Suppressor macrophage treated with lipopolysaccharide for 1 hour (primary cell): ENCODE measurements around the gene PTPRN2.
"Not testable (repeated sequence)": the region's sequence is repeated elsewhere in the genome, so short reads cannot be mapped to it uniquely, and the experiment has no call there.

Source experiments
- DNase-seq, 3 donors: peaks; one replicate each; pipeline ENCODE4 v3.0.0-alpha.2; 2020 to 2022

The PTPRN2 gene

DNA sequence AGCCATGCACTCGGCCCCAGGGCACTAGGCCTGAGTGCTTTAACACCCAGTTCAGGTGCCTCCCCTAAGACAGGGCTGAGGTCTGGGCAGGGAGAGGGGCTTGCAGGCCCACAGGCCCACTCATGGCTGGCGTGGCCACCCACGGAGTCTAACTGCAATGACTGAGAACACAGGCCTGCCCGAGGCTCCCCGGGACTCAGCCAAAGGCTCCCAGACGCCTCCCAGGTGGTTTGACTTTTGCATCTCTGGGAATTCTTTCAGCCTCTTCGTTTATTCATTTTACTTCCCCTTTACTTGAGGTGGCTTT is 37.3 kb downstream of the PTPRN2 start:
- DNase-seq = no peak

DNA sequence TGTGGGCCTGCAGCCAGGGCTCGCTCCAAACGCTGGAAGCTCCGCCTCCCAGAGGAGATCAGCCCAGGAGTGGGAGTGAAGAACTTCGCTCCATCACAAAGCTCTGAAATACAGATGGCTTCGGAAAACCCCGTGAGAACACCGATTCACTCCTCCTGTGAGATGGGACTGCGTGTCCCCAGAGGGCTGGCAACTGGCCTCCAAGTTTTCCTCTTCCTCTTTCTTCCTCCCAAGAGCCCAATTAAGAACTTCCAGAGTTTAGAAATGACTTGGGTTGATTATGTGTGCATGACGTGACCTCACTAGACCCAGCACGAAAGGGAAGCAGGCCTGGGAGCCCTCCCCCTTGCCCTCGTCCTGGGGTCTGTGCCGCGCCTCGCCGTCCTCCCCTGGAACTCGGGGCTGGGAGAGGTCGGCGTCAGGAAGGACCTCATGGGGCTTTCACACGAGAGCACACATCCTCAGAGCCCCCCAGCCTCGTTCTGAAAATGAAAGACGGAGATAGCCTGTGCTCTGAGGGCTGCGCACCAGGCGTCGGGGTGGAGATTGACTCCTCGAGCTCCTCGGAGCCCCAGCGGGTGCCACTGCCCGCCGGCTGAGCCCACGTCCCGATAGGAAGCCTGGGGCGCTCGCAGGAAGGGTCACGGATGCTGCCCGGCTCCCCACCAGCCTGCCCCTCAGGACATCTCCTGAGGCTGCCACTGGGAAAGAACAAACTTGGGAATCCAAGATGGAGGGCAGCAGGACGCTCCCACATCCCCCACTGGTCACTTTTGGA is 37.8 kb downstream of the PTPRN2 start:
- DNase-seq = peak; percentile 57 to 76 (median 69)

DNA sequence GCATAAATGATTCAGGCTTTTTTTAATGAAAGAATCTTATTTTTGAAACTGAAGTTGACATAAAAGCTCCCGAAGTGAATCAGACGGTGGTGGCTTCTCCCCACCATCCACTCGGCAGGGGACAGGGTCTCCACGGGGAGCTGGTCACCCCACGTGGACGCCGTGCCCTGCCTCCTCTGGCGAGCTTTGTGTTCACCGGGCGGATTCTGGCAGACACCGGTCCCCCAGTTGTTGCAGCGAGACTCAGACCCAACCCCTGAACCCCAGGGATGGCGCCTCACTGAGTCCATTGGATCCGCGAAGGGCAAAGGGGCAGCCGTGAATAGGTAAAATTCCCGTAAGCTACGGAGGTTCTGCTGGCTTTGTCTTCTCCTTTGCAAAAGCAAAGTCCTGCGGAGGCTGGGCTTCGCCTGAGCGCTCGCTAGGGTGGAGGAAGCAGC is 38.4 kb downstream of the PTPRN2 start:
- DNase-seq = no peak

DNA sequence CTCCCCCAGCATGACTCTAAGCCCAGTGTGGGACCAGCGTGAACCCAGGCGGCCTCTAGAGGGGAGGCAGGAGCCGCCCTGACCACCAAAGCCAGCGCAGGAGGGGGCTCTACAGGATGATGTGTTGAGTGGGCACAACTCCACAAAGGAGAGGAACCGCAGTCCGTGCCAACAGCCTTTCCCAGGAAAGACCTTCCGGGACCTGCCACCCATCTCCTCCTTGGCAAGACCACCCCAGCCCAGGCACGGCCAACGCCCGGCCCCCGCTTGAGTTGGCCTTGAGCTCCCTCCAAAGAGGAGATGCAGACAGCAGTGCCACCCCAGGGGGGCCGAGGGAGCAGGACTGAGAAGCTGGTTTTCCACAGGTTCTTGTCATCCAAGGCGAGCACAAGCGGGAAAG is 38.9 kb downstream of the PTPRN2 start:
- no peak for DNase-seq

DNA sequence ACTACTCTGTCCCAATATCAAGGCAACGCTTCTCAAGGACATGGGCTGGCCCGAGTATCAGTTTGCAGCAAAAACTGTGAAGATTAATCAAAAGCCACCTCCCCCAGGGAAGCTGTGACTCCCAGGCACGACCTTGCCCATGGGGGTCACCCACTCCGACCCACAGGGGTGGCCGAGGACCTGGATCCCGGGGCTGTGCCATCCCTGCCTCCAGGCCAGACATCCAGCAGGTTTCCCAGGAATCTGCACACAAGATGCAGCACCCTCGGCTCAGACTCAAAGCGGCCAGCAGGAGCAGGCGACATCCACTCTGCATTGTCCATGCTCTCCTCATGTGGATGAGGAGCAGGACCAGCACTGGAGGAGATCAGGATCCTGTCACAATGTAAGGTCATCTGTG is 39.8 kb downstream of the PTPRN2 start:
- DNase-seq = no peak

DNA sequence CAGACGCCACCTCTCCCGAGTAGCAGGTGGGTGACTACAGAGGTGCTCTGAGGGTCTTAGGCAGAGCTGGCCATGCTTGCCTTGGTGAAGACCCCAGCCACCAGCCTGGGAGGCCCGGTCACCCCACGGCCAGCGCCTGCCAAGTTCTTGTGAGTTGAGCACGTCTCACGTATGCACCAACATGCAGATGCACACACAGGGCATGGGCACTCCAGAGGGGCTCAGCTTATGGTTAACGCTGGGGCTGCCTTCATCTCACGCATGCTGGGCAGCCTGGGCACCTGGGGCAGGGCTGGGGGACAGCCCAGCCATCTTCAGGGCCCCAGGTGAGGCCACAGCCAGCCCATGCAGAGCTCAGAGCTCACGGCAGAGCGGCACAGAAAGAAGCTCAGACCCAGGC is 41.0 kb downstream of the PTPRN2 start:
- no peak for DNase-seq

DNA sequence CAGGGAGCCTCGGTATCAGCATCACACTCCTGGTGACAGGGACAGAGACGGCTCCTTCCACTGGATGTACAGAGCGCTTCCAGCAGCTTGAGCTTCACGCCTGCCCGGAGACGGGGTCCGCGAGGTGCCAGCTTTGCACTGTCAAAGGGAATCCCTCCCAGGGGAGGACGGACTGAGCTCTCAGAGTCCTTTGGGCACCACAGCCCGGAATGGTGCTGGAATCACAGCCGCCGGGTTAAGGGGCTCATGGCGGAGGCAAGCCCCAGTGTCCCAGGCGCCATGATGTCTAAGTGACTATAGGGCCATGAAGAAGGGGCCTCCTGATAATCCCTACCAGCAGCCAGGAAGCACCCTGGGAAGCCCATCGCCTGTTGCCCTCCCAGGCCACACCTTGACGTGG is 41.4 kb downstream of the PTPRN2 start:
- DNase-seq = no peak

DNA sequence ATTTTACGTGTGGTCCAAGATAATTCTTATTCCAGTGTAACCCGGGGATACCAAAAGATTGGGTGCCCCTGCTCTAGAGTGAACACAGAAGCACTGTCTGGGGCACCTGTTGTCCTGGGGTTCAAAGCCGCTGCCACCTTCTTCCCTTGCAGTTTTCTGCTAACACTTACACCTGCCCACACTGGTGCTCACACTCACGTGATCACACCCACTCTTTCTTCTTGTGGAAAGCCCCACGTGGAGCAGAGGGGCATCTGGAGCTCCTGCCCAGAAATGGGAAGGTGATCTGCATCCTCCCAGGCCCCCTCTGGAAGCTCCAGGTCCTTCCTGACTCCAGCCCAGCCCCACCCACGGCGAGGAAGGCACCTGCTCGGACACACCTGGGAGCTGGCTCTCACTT is 42.9 kb downstream of the PTPRN2 start:
- DNase-seq = peak in 1 of 3 donors; percentile 7

DNA sequence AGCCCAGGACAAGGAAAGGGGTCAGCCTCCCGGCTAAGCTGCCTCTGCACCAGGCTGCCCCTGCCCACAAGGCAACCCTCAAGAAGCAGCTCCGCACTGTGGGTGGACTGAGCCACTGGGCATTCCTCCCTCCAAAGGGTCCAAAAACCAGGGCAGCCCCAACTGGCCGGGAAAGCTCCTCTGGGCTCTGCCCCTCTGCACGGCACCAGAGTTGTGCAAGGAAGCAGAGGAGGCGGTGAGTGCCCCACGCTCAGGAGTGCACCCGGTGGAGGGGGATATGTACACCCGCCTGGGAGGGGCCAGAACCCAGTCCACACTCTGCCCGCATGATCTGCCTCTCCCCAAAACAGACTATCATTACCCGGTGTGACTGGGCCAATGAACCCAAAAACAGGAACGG is 43.8 kb downstream of the PTPRN2 start:
- DNase-seq = no peak

DNA sequence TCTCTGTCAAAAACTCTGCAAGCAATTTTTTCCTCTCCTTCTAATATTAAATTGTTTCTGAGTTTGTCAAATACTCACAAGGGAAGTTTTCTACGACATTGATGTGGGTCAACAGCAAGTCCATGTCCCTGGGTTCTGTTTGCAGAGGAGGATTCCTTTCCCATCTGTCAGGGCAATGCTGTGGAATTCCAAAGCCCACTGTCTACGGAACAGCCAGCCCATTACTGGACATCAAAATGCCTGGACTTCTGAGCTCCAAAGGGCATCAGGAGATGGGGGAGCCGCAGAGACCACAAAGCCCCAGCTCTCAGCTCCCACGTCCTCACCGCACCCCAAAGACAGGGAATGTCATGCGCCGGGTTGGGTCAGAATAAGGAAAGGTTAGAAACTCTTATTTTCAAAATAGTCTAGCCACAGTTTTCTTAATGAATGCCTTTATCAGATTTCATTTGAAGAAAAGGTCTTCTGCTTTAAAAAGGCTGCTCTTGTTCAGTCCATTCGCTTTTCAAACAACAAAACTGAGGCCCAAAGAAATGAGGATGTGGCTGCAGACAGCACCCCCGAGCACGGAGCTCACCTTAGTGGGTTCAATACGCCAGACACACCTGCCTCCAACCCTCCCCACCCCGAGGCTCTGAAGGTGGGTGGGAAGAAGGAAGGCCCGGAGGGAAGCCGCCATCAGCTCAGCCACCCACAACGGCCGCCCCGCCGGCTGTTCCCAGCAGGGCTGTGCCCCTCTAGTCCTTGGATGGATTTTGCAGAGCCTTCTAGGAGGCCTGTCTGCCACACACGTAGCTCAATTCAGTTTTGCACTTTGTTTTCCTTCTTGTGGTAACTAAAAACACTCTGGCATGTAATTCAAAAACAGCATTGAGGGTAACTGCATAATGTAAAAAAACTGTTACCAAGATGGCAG is 44.7 kb downstream of the PTPRN2 start:
- DNase-seq = no peak

DNA sequence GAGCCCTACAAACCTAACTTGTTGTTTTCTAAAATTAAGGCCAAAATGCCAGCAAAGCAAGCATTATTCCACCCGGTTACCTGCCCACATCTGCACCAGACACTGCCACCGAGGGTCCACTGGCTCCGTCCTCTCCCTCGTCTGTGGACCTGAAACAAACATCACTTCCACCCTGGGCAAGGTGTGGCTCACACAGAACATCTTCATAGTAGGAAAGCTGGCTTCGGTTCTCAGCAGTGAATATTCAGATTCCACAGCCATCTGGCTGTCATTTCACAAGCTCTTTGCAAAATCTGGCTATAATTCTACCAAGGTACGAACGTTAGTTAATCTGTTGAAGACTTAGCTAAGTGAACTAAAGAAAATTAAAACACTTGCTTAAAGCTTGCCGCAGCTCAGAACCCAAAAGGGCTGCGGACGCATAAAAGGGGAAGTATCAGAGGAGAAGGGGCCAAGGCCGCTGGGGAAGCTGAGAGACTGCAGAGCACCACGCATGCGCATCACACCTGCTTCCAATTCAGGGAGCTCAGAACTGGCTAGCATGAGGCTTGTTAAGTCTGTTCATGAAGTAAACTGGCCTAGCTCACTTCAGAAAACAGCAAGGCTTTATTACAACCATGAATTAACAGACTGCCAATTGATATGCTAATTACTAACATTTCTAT is 46.1 kb downstream of the PTPRN2 start:
- DNase-seq = peak; percentile 69 to 84 (median 75)

DNA sequence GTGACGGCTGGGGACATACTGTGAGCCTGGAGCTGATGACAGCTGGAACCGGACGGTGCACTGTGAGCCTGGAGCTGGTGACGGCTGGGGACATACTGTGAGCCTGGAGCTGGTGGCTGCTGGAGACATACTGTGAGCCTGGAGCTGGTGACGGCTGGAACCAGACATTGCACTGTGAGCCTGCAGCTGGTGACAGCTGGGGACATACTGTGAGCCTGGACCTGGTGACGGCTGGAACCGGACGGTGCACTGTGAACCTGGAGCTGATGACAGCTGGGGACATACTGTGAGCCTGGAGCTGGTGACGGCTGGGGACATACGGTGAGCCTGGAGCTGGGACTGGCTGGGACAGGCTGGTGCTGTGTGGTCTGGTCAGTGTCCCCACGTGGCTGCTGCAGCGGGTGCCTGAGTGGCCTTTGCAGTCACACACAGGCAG is 47.9 kb downstream of the PTPRN2 start:
- DNase-seq = no peak

DNA sequence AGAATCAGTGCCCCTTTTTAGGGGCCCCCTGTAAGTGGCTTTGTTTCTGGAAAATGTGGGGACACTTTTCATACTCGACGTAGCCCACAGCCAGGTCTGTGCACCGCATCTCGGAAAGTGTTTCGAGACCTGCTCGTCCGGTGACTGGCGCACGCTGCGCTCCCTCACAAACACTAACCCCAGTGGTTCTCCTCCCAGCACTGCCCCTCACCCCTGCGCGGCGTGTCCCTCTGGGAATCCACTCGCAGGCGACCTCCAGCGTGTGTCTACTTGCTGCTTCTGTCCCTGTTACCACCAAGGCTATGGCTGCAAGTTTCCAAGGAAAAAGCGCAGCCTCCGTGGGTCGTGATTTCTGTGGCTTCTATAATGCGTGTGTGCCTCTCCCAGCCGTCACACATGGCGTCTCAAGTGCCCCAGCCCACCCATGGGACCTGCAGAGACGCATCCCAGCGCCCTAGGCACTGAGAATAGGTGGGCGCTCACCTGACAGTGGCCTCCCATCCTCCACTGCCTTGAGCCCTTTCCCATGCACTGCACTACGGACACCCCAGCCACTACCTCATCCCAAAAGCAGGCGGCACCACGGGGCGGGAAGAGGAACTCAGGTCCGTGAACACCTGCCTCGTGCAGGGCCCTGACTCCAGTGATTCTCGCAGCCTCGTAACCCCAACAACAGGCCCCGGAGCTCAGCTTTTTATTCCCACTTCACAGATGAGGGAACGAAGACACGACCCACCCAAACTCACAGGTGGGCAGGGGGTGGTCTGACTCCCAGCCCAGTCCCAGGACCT is 49.3 kb downstream of the PTPRN2 start:
- no peak for DNase-seq

DNA sequence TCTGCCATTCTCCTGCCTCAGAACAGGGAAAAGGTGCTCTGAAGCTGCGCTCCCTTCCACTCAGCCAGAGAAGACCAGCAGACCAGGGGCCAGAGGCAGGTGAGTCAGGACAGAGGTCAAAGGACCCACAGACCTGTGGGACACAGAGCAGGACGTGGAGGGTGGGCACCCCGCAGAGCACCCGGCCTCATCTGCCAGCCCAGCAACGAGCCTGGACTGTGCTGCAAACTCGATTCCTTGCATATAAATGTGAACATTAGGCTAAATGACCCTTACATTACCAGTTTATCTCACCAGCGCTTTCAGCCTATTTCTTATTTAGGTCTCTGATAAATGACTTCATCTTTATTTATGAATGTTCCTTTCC is 50.1 kb downstream of the PTPRN2 start:
- DNase-seq = no peak

DNA sequence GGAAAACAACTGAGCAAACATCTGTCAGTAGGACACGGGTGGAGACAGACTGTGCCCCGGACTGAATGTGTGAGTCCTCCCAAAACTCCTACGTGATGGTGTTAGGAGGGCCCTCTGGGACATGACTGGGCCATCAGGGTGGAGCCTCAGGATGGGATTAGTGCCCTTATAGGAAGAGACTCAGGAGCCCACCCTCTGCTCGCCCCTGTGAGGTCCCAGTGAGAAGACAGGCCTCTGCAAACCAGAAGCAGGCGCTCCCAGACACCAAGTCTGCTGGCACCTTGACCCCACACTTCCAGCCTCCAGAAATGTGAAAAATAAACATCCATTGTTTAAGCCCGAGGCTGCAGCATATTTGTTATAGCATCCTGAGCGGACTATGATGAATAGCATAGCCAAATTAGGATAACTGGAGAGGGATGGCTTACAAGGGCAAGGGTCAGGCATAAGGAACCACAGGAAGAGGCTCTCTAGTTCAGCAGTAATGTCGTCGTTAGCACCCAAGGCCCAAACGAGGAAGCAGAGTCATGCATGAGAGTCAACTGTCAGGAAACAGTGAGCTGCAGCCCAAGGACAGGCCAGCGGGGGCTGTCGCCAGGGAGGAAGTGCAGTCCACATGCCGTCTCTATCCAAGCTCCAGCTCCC is 50.6 kb downstream of the PTPRN2 start:
- DNase-seq = peak in 2 of 3 donors; percentile 23 to 40

DNA sequence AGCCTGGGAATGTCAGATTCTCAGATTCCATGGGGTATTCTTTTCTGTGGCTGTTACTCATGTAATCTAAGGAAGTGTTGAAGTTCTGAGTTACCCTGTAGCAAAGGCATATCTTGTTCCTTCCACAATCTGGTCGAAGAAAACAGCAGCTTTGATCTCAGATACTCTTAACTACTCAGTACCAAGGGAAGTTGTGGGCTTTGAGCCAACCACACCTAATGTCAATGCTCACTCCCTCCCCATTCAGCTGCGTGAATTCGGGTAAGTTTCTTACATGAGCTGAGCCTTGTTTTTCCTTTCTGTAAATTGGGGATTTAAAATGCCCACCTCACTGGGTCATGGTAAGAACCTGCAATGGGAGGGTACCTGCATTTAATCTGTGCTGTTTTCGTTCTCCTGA is 52.5 kb downstream of the PTPRN2 start:
- DNase-seq = no peak

DNA sequence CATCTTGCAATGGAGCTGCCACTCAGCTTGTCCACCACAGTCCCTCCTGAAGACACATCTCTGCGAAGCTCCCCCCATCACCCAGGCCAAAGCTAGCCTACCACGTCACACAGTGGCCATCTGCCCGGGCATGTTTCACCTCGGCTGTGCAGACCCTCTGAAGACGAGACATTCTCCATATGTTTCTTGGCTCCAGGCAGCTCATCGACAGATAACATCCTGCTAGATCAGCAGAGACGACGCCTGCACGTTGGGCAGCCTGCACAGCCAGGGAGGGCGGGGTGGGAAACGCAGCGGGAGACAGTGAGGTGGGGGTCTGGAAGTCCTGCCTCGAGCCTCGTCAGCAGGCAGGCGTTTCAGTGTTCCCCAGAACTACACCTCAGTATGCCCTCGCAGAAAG is 53.0 kb downstream of the PTPRN2 start:
- no peak for DNase-seq

DNA sequence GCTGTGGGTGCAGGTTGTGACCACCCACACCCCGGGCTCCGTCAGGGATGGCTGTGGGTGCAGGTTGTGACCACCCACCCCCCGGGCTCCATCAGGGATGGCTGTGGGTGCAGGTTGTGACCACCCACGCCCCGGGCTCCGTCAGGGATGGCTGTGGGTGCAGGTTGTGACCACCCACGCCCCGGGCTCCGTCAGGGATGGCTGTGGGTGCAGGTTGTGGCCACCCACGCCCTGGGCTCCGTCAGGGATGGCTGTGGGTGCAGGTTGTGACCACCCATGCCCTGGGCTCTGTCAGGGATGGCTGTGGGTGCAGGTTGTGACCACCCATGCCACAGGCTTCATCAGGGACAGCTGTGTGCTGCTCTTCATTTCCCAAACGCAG is 53.5 kb downstream of the PTPRN2 start:
- not testable (repeated sequence) for DNase-seq

DNA sequence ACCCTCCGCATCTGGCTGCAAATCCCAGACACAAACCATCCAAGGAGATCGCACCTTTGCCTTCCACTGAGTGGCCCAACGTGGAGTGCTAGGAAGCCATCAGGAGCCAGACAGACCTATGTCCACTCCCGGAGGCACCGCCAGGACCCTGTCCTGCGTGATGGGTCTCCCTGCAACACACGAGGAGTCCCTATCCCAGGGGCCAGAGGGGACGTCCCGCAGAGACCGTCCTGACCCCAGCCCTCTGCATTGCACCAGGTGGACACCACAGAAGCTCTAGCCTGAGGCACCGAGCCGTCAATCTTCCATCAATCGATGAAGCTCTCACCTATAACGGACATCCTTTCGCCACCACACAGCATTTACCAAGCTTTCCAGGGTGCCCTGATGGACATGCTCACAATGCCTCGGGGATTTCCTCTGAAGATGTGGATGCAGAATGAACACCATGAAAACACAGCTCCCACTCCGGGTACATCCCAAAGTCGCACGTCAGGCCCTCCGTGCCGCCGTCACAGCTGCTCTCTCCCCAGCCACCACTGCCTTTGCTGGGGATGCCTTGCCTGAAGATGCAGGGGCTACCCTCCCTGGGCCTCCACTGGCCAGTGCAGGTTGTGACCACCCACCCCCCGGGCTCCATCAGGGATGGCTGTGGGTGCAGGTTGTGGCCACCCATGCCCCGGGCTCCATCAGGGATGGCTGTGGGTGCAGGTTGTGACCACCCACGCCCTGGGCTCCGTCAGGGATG is 54.1 kb downstream of the PTPRN2 start:
- no peak for DNase-seq

DNA sequence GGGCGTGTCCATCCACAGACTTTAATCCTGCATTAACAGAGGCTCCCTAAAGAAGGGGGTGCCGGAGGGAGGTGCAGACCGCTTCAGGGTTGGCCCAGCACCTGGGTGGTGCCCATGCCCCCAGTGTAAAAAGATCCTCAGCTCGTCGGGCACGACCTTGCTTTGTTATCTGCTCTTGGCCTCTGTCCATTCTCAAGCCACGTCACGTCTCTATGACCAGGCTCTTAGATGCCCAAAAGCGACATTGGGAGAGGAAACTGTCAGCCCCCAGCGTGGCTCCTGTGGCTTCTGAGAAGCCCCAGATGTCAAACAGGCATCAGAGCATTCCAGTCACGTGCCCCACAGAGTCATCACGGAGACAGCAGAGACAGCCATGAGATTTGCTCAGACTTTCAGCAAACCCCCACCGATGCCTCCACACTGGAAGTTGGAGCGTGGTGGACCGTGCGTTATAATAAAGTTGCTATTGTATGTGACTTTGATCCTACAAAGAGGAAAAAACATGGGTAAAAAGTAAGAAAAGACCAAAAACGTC is 55.5 kb downstream of the PTPRN2 start:
- no peak for DNase-seq

DNA sequence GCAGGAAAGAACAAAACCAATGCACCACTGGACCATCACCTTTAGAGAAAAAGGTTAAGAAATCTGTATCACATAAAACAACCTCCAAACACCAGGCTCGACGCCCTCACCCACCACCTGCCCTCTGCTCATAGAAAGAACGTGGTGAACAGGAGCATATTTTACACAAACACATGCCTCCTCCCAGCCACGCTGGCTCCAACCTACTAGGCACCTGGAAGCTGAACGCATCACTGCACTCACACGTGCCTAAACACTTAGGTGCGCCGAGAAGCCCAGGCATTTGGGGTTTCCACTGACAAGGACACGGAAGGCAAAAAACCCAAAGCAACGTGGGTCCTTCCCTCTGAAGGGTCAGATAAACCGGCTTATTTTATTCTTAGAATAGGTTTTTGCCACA is 56.0 kb downstream of the PTPRN2 start:
- DNase-seq = no peak
